Colonic mucosa (tissue), 4 donors: ENCODE data around the gene DHRS12. TPM values are rescaled to one million over a fixed set of nuclear protein-coding genes. Genes with fewer than 3 reads are reported as not detected.

Source experiments
- DNase-seq: peaks from one replicate; pipeline ENCODE4 v3.0.0-alpha.2; 2020
- H3K27ac ChIP-seq: fragments of 200-600 bp; one replicate; pipeline ENCODE4 v1.8.0; 2021
- H3K27me3 ChIP-seq: fragments of 200-600 bp; one replicate; pipeline ENCODE4 v1.8.0; 2021
- H3K36me3 ChIP-seq: fragments of 200-600 bp; one replicate; pipeline ENCODE4 v1.8.0; 2021
- H3K4me1 ChIP-seq: fragments of 200-600 bp; one replicate; pipeline ENCODE4 v1.8.0; 2021; ENCODE audit warnings: mild to moderate bottlenecking
- H3K4me3 ChIP-seq: fragments of 200-600 bp; one replicate; pipeline ENCODE4 v1.8.0; 2021
- H3K9ac ChIP-seq, 2 donors: one replicate each; pipeline ENCODE4 v1.7.0; 2013; ENCODE audit warnings: control low read depth in 2 of 2, low read depth in 2 of 2, low read length in 2 of 2
- H3K9me3 ChIP-seq: fragments of 200-600 bp; one replicate; pipeline ENCODE4 v1.8.0; 2021
- CTCF ChIP-seq: fragments of 200-600 bp; IDR thresholded peaks from one replicate; pipeline ENCODE4 v1.8.0; 2022; ENCODE audit warnings: antibody characterized with exemption, mild to moderate bottlenecking
- intact Hi-C: fragments of 100-400 bp; cut with DNase I; formaldehyde crosslinking; loops from one replicate; pipeline ENCODE4 v1.14.1; 2022
- total RNA-seq, 2 donors: library from RNA; stranded (reverse); fragmentation: NEBNext Ultra II Directional in 1 of 2; extraction: Animal tissue kit (Norgen Biotek cat#: 25700) in 1 of 2; gene quantifications; one replicate each; pipeline ENCODE4 v1.2.1, GENCODE V29; 2021
- donor health status: healthy.
- donor health status: DM: no; HTN: no; CAD: no.
- donor health status: DM: no; HTN: no; CAD: no.

The DHRS12 gene
- total RNA-seq, 2 donors from 2014 or later = 6.6 to 12.4 TPM

- intact Hi-C loops = no loop called here
- Histone ChIP-seq H3K4me1 (no peaks in the 10 kb centered on the region), H3K27ac (no peak overlapping the region), H3K36me3 (no peaks in the 10 kb centered on the region), H3K4me3 (no peak overlapping the region), H3K9ac (no peak overlapping the region), H3K27me3 (no peaks in the 10 kb centered on the region), H3K9me3 (no peaks in the 10 kb centered on the region)
- no peak for DNase-seq
- TF ChIP-seq CTCF = no peak
Measured at GRCh38 chr13:51740698-51741097, 63.3 kb downstream of the DHRS12 start.

GRCh38 chr13:51739027-51739764 is 64.8 kb downstream of the DHRS12 start:
- Histone ChIP-seq H3K4me1 (no peaks in the 10 kb centered on the region), H3K4me3 (no peak overlapping the region), H3K36me3 (no peaks in the 10 kb centered on the region), H3K9ac (no peak overlapping the region), H3K27ac (no peak overlapping the region), H3K9me3 (no peaks in the 10 kb centered on the region), H3K27me3 (no peaks in the 10 kb centered on the region)
- intact Hi-C loops = no loop called here
- no peak for TF ChIP-seq CTCF
- no peak for DNase-seq

- no peak overlapping the region for H3K27ac ChIP-seq
- DNase-seq = no peak
- no peak for TF ChIP-seq CTCF
- H3K9ac ChIP-seq = no peak overlapping the region
- H3K36me3 ChIP-seq = no peaks in the 10 kb centered on the region
- intact Hi-C loops = no loop called here
- H3K27me3 ChIP-seq = no peaks in the 10 kb centered on the region
- H3K4me3 ChIP-seq = no peak overlapping the region
- no peaks in the 10 kb centered on the region for H3K9me3 ChIP-seq
- no peaks in the 10 kb centered on the region for H3K4me1 ChIP-seq
Measured at GRCh38 chr13:51738226-51738905, 65.6 kb downstream of the DHRS12 start.

GRCh38 chr13:51737609-51738008 is 66.4 kb downstream of the DHRS12 start:
- Histone ChIP-seq H3K9me3 (no peaks in the 10 kb centered on the region), H3K27me3 (no peaks in the 10 kb centered on the region), H3K4me1 (no peaks in the 10 kb centered on the region), H3K36me3 (no peaks in the 10 kb centered on the region), H3K27ac (no peak overlapping the region), H3K4me3 (no peak overlapping the region), H3K9ac (no peak overlapping the region)
- no peak for DNase-seq
- intact Hi-C loops = no loop called here
- TF ChIP-seq CTCF = no peak

GRCh38 chr13:51734786-51735185 is 69.2 kb downstream of the DHRS12 start:
- intact Hi-C loops = no loop called here
- H3K9me3 ChIP-seq = no peaks in the 10 kb centered on the region
- H3K4me1 ChIP-seq = no peaks in the 10 kb centered on the region
- H3K36me3 ChIP-seq = no peaks in the 10 kb centered on the region
- H3K4me3 ChIP-seq = no peak overlapping the region
- no peak overlapping the region for H3K9ac ChIP-seq
- H3K27ac ChIP-seq = no peak overlapping the region
- DNase-seq = no peak
- no peaks in the 10 kb centered on the region for H3K27me3 ChIP-seq
- no peak for TF ChIP-seq CTCF
